GM12872 (cell line): Measurements from ENCODE around the gene PCDHA3.

Source experiments
- TF ChIP-seq, protein P1 (sequence below): IDR thresholded peaks from 3 replicates; pipeline ENCODE4 v1.5.1; 2011; ENCODE audit warnings: low read depth, mild to moderate bottlenecking, low read length, moderate library complexity; ENCODE audit not compliant: insufficient read depth

PCDHA3 gene

DNA sequence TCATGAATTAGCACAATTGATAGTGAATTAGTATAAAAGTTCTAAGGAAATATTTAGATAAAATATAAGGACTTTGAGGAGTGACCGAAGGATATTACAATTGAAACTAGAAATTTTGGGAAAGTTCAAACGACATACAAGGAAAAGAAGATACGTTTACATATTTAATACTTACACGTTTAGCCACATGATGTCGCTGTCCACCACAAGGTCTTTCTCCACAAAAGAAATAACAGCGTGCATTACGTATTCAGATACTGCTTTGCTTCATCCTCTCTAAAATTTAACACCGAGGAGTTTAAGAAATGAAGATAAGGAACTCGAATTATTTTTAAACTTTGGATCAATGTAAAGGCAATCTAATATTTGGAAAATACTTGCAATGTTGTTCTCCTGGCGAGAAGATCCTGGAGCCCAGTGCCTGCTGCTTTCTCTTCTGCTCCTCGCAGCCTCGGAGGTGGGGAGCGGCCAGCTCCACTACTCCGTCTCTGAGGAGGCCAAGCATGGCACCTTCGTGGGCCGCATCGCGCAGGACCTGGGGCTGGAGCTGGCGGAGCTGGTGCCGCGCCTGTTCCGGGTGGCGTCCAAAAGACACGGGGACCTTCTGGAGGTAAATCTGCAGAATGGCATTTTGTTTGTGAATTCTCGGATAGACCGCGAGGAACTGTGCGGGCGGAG is at the start of gene PCDHA3:
Gene PCDHA3, plus strand, starts transcription at position 242 of the 678 bp plus-strand sequence.
- TF ChIP-seq, protein P1, sequence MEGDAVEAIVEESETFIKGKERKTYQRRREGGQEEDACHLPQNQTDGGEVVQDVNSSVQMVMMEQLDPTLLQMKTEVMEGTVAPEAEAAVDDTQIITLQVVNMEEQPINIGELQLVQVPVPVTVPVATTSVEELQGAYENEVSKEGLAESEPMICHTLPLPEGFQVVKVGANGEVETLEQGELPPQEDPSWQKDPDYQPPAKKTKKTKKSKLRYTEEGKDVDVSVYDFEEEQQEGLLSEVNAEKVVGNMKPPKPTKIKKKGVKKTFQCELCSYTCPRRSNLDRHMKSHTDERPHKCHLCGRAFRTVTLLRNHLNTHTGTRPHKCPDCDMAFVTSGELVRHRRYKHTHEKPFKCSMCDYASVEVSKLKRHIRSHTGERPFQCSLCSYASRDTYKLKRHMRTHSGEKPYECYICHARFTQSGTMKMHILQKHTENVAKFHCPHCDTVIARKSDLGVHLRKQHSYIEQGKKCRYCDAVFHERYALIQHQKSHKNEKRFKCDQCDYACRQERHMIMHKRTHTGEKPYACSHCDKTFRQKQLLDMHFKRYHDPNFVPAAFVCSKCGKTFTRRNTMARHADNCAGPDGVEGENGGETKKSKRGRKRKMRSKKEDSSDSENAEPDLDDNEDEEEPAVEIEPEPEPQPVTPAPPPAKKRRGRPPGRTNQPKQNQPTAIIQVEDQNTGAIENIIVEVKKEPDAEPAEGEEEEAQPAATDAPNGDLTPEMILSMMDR, result no peak

- TF ChIP-seq, protein P1, result no peak
These were observed 47.3 kb upstream of the PCDHA3 start for GRCh38 chr5:140753561-140753960.

- TF ChIP-seq, protein P1, result no peak
These were observed 36.5 kb upstream of the PCDHA3 start for GRCh38 chr5:140764177-140764973.

DNA sequence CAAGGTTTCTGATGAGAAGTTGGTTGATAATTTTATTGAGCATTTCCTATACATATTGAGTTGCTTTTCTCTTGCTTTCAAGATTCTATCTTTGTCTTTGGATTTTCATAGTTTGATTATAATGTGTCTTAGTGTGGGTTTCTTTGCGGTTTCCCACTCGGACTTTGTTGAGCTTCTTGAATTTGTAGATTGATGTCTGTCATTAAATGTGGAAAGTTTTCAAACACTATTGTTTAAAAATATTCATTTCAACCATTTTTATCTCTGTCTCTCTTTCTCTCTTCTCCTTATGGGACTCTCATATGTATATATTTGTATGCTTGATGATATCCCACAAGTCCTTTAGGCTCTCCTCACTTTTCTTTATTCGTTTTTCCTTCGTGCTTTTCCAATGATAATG is 33.4 kb upstream of the PCDHA3 start:
- TF ChIP-seq, protein P1, result no peak

GRCh38 chr5:140780512-140780911 is 20.3 kb upstream of the PCDHA3 start:
- TF ChIP-seq, protein P1, result no peak

DNA sequence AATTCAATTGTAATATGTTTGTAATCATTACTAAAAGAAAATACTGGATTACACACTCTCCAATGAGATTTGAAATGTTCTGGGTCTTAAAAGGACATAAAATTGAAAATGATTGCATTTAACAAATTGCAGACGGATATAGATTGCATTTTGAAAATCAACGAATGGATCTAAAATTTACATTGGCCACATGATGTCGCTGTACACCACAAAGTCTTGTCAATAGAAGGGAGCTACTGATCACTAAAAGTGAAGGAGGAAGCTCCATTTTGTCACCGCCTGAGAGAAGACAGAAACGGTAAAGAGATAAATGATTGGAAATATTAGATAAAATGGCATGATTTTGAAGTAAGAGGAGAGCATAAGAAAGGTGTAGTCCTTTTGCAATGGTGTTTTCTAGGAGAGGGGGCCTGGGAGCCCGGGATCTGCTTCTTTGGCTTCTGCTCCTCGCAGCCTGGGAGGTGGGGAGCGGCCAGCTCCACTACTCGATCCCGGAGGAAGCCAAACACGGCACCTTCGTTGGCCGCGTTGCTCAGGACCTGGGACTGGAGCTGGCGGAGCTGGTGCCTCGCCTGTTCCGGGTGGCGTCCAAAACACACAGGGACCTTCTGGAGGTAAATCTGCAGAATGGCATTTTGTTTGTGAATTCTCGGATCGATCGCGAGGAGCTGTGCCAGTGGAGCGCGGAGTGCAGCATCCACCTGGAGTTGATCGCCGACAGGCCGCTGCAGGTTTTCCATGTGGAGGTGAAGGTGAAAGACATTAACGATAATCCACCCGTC is 14.8 kb upstream of the PCDHA3 start, which contains the start of gene PCDHA1:
Gene PCDHA1, plus strand, starts transcription at position 236 of the 782 bp plus-strand sequence.
- TF ChIP-seq, protein P1, result no peak

GRCh38 chr5:140791089-140791488 is 9.8 kb upstream of the PCDHA3 start:
- TF ChIP-seq, protein P1, result no peak
